Pancreas (tissue), 10 donors: ENCODE results near the gene NOL9. TPM values are rescaled to one million over a fixed set of nuclear protein-coding genes. Genes with fewer than 3 reads are reported as not detected.

ENCODE experiments used
- ATAC-seq, 4 donors: fragments of 200-7000 bp; cut with Tn5 transposase; one replicate each; pipeline versions ENCODE4 v1.8.0 to v1.9.1; 2020; ENCODE audit warnings: mild to moderate bottlenecking in 4 of 4, moderate library complexity in 4 of 4
- DNase-seq, 6 donors: peaks; one replicate each; pipeline ENCODE4 v3.0.0-alpha.2; 2020
- FAIRE-seq: peaks from 2 replicates; lab custom pipeline; 2012; peaks lifted over from hg19 to GRCh38; lab: Jason Lieb, UNC
- H3K27ac ChIP-seq, 4 donors: fragments of 200-600 bp; sonication (generic); 1 replicate in 3 of 4; 2 replicates in 1 of 4; pipeline versions ENCODE4 v1.5.0 to v1.8.0; 2020
- H3K27me3 ChIP-seq, 4 donors: fragments of 200-600 bp; one replicate each; pipeline ENCODE4 v1.8.0; 2021
- H3K36me3 ChIP-seq, 3 donors: fragments of 200-600 bp; sonication (generic) in 1 of 3; one replicate each; pipeline versions ENCODE4 v1.5.0 to v1.8.0; 2020 to 2021
- H3K4me1 ChIP-seq, 3 donors: fragments of 200-600 bp; one replicate each; pipeline ENCODE4 v1.8.0; 2021
- H3K4me3 ChIP-seq, 4 donors: fragments of 200-600 bp; sonication (generic) in 2 of 4; one replicate each; pipeline versions ENCODE4 v1.5.0 to v1.8.0; 2020 to 2021
- H3K9me3 ChIP-seq, 4 donors: fragments of 200-600 bp; one replicate each; pipeline ENCODE4 v1.8.0; 2021
- WGBS, 2 donors: extraction: QIAGEN DNeasy Blood & Tissue Kit; methylation state at CpG; one replicate each; pipeline ENCODE4 v1.1.7; 2013; 5-methylcytosine and 5-hydroxymethylcytosine counted together
- intact Hi-C, 3 donors: fragments of 100-400 bp; cut with DNase I; formaldehyde crosslinking; loops; one replicate each; pipeline versions ENCODE4 v1.11.1 to v1.14.2; 2022
- polyA plus RNA-seq, 2 donors: library from polyadenylated mRNA; stranded (reverse); fragments of 200-250 nt; gene quantifications; one replicate each; pipeline ENCODE4 v1.2.3, GENCODE V29; 2013
- total RNA-seq, 6 donors: library from RNA; stranded (reverse); fragmentation: NEBNext Ultra II Directional in 4 of 6; extraction: Animal tissue kit (Norgen Biotek cat#: 25700) in 4 of 6; gene quantifications; one replicate each; pipeline versions ENCODE4 v1.2.1 to v1.2.4, GENCODE V29; 2021 to 2023
- TF ChIP-seq, protein P1 (sequence below), 4 donors: fragments of 200-600 bp; sonication (generic) in 3 of 4; IDR thresholded peaks; one replicate each; pipeline versions ENCODE4 v1.5.0 to v1.8.0; 2021; ENCODE audit warnings: antibody characterized with exemption in 4 of 4
- donor health status: healthy with polysubstance abuse.
- donor health status: DM: no; HTN: no; CAD: no; lungs with moderate emphysema.
- donor health status: DM: no; HTN: no; CAD: no.
- donor health status: control.
- donor health status: control.
- donor health status: Bipolar disorder and iron deficiency.
- donor health status: DM: yes; HTN: yes; CAD: no.
- donor health status: DM: no; HTN: no; CAD: no.
- donor health status: DM: no; HTN: no; CAD: no.
- donor health status: DM: yes; HTN: yes; CAD: no.

Gene NOL9
- total and polyA plus RNA-seq, 8 donors = 7.5 to 15.1 (median 11.4) TPM

DNA sequence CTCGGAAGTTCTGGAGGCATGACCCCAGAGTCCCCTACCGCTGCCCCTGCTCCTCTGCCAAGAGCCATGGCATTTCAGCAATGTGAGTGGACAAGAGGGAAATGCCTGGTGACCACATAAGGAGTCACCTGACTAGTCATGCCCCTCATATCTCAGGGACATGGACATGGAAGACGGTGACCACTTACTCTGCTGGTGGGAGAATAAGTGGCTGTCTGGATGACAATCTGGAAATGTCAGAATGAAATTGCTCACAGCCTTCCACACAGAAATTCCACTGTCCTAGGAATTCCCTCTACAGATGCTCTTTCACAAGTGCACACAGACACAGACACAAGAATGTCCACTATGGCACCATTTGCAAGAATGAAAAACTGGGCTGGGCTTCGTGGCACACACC lies 38.5 kb downstream of the NOL9 start:
- no peak overlapping the region for H3K27ac ChIP-seq
- 91 to 98% methylated on average over 4 of the region's 4 CpGs for WGBS, 2 donors
- FAIRE-seq = no peak

DNA sequence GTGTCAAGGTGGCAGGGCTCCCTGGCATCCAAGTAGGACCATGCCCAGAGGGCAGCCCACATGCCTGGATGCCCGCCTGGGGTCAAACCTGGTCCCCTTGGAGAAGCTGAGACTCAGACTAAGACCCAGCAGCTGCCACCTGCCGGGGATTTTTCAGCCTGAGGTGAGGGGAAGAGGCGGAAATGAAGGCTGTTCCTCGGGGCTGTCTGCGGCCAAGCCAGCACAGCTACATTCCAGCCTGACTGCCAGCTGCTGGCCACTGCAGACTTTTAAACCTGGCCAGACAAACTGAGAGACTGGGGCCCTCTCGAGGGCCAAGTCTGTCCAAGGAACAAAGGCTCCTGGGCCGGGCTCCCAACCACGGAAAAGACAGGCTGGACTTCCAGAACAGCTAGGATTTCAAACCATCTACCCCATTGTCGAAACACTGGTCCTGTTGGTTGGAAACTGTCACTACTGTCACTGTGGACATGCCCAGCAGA lies 41.0 kb downstream of the NOL9 start:
- no peaks in the 10 kb centered on the region for H3K4me1 ChIP-seq
- WGBS, 2 donors = 69 to 80% methylated on average over 9 of the region's 9 CpGs
- no peaks in the 10 kb centered on the region for H3K9me3 ChIP-seq
- no peak overlapping the region for H3K4me3 ChIP-seq
- ATAC-seq (peak in 1 of 4 donors; percentile 15), DNase-seq (peak in 1 of 6 donors; percentile 29), FAIRE-seq (no peak)
- no peaks in the 10 kb centered on the region for H3K27me3 ChIP-seq
- no peak overlapping the region for H3K27ac ChIP-seq
- intact Hi-C loops = no loop called here
- H3K36me3 ChIP-seq = no peaks in the 10 kb centered on the region
- TF ChIP-seq, protein P1, sequence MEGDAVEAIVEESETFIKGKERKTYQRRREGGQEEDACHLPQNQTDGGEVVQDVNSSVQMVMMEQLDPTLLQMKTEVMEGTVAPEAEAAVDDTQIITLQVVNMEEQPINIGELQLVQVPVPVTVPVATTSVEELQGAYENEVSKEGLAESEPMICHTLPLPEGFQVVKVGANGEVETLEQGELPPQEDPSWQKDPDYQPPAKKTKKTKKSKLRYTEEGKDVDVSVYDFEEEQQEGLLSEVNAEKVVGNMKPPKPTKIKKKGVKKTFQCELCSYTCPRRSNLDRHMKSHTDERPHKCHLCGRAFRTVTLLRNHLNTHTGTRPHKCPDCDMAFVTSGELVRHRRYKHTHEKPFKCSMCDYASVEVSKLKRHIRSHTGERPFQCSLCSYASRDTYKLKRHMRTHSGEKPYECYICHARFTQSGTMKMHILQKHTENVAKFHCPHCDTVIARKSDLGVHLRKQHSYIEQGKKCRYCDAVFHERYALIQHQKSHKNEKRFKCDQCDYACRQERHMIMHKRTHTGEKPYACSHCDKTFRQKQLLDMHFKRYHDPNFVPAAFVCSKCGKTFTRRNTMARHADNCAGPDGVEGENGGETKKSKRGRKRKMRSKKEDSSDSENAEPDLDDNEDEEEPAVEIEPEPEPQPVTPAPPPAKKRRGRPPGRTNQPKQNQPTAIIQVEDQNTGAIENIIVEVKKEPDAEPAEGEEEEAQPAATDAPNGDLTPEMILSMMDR (IDR thresholded peaks at IDR 0.05) = no peak

More for the DNA sequence above, 38.5 kb downstream of the NOL9 start:
- intact Hi-C loops = no loop called here
- ATAC-seq = no peak
- Histone ChIP-seq H3K36me3 (no peaks in the 10 kb centered on the region), H3K4me3 (no peak overlapping the region), H3K9me3 (no peaks in the 10 kb centered on the region), H3K4me1 (no peaks in the 10 kb centered on the region), H3K27me3 (no peaks in the 10 kb centered on the region)
- TF ChIP-seq, protein P1 (IDR thresholded peaks at IDR 0.05) = no peak
- peak in 1 of 6 donors; percentile 7 for DNase-seq

GRCh38 chr1:6512908-6513280 lies 41.4 kb downstream of the NOL9 start:
- WGBS, 2 donors = 69 to 80% methylated on average over 8 of the region's 8 CpGs
- no peaks in the 10 kb centered on the region for H3K36me3 ChIP-seq
- TF ChIP-seq, protein P1 (IDR thresholded peaks at IDR 0.05) = no peak
- no peaks in the 10 kb centered on the region for H3K27me3 ChIP-seq
- intact Hi-C loops = no loop called here
- H3K4me1 ChIP-seq = no peaks in the 10 kb centered on the region
- FAIRE-seq (no peak), ATAC-seq (no peak), DNase-seq (peak in 1 of 6 donors; percentile 24)
- H3K9me3 ChIP-seq = no peaks in the 10 kb centered on the region
- H3K27ac ChIP-seq = no peak overlapping the region
- H3K4me3 ChIP-seq = no peak overlapping the region

DNA sequence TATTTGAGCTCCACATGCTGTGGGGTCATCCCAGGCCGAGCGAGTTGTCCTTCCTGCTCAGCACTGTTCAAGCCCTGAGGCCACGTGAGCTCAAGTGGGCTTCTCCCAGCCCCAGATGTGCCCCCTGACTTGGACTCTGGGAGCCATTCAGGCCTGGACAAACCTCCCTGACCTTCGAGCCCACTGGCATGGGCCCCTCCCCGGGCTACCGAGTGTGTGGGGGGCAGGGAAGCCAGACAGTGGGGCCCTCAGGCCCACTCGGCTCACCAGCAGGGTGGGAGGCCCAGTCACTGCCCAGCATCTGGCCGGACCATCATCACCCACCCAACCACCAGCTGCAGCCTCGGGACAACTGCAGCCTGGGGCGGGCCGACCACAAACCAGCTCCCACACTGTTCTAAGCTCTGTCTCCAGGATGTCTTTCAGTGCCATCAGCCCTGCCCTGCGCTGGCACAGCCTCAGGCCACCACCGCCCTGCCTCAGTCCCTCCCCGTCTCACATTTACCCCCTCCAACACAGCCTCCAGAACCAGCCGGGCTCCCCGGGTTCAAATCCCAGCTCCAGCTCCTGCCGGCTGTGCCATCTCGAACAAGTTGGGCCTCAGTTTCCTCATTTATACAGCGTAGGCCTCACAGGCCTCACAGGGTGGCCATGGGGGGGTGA lies 41.9 kb downstream of the NOL9 start:
- H3K27ac ChIP-seq = no peak overlapping the region
- no peak for FAIRE-seq
- H3K4me1 ChIP-seq = no peaks in the 10 kb centered on the region
- H3K36me3 ChIP-seq = no peaks in the 10 kb centered on the region
- H3K27me3 ChIP-seq = no peaks in the 10 kb centered on the region
- no peaks in the 10 kb centered on the region for H3K9me3 ChIP-seq
- TF ChIP-seq, protein P1 (IDR thresholded peaks at IDR 0.05) = no peak
- 84 to 88% methylated on average over 19 of the region's 19 CpGs for WGBS, 2 donors
- peak in 1 of 6 donors; percentile 53 for DNase-seq
- no peak for ATAC-seq
- H3K4me3 ChIP-seq = no peak overlapping the region
- intact Hi-C loops = no loop called here

DNA sequence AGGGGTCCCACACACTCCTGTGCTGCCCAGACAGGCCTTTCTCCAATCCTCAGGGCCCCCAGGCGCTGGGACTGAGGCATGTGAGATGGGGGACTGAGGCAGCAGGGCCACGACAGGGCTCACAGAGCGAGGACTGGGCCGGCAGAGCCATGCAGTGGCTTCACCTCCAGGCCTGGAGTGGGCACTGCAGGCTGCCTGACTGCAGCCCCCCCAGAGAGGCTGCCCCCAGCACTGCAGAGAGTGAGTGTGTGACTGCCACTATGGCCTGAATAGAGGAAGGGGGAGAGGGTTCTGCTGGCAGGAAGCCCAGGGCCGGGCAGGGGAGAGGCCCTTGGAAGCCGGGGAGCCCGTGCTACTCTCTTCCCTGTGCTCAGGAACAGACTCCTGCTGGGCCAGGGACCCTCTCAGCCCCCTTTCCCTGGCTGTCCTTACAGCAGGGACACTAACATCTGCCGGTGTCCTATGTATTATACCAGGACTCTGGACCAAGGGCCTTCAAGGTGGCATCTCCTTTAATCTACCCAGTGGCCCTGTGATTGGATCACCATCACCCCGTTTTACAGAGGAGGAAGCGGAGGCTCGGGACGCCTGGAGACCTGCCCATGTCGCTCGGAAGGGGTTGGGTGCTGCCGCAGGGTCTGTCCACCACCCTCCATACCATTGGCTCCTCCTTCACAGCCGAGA lies 42.6 kb downstream of the NOL9 start:
- Histone ChIP-seq H3K4me1 (no peaks in the 10 kb centered on the region), H3K27ac (no peak overlapping the region), H3K36me3 (no peaks in the 10 kb centered on the region), H3K9me3 (no peaks in the 10 kb centered on the region), H3K4me3 (no peak overlapping the region), H3K27me3 (no peaks in the 10 kb centered on the region)
- TF ChIP-seq, protein P1 (IDR thresholded peaks at IDR 0.05) = no peak
- WGBS, 2 donors = 81 to 82% methylated on average over 16 of the region's 16 CpGs
- DNase-seq (peak in 1 of 6 donors; percentile 55), ATAC-seq (no peak), FAIRE-seq (no peak)
- intact Hi-C loops = no loop called here
